Vagina (tissue), 2 donors: ENCODE measurements around the gene TDRD3. TPM values are rescaled to one million over a fixed set of nuclear protein-coding genes. Genes with fewer than 3 reads are reported as not detected.

Experiments used
- DNase-seq, 2 donors: peaks; one replicate each; pipeline ENCODE4 v3.0.0-alpha.2; 2017; ENCODE audit errors: extremely low spot score in 2 of 2
- H3K27ac ChIP-seq: fragments of 200-600 bp; sonication (generic); one replicate; pipeline ENCODE4 v1.5.1; 2019
- H3K27me3 ChIP-seq: fragments of 200-600 bp; sonication (generic); one replicate; pipeline ENCODE4 v1.5.1; 2019
- H3K36me3 ChIP-seq, 2 donors: fragments of 200-600 bp; sonication (generic); one replicate each; pipeline ENCODE4 v1.5.1; 2017 to 2019
- H3K4me1 ChIP-seq: fragments of 200-600 bp; sonication (generic); one replicate; pipeline ENCODE4 v1.5.1; 2019
- H3K4me3 ChIP-seq, 2 donors: fragments of 200-600 bp; sonication (generic); 1 replicate in 1 of 2; 2 replicates in 1 of 2; pipeline ENCODE4 v1.5.1; 2016 to 2019
- H3K9me3 ChIP-seq: fragments of 200-600 bp; sonication (generic); one replicate; pipeline ENCODE4 v1.5.1; 2019
- POLR2A ChIP-seq, 2 donors: fragments of 450-650 bp; IDR thresholded peaks; one replicate each; pipeline ENCODE4 v1.6.1; 2017; ENCODE audit warnings: antibody characterized with exemption in 2 of 2, mild to moderate bottlenecking in 2 of 2, moderate library complexity in 2 of 2
- POLR2AphosphoS5 ChIP-seq, 2 donors: sonication (generic); formaldehyde crosslinking; IDR thresholded peaks; one replicate each; pipeline ENCODE4 v1.9.0; 2017; ENCODE audit warnings: antibody characterized with exemption in 2 of 2, mild to moderate bottlenecking in 2 of 2, low read depth in 1 of 2; ENCODE audit not compliant: insufficient read depth in 1 of 2
- intact Hi-C: fragments of 100-400 bp; cut with DNase I; formaldehyde crosslinking; loops from one replicate; pipeline ENCODE4 v1.15.1; 2023
- total RNA-seq: library from RNA; depleted of rRNA; stranded (reverse); fragments of >200 nt; gene quantifications from one replicate; pipeline ENCODE4 v1.2.3, GENCODE V29; 2016
- TF ChIP-seq, protein P1 (sequence below), 3 experiments: fragments of 450-650 bp in 2 of 3; fragments of 200-600 bp in 1 of 3; sonication (generic) in 1 of 3; IDR thresholded peaks; one replicate each; pipeline ENCODE4 v1.5.1; 2017 to 2019; ENCODE audit warnings: antibody characterized with exemption in 3 of 3, mild to moderate bottlenecking in 2 of 3, moderate library complexity in 2 of 3

Gene TDRD3
- total RNA-seq, result 24.6 TPM

DNA sequence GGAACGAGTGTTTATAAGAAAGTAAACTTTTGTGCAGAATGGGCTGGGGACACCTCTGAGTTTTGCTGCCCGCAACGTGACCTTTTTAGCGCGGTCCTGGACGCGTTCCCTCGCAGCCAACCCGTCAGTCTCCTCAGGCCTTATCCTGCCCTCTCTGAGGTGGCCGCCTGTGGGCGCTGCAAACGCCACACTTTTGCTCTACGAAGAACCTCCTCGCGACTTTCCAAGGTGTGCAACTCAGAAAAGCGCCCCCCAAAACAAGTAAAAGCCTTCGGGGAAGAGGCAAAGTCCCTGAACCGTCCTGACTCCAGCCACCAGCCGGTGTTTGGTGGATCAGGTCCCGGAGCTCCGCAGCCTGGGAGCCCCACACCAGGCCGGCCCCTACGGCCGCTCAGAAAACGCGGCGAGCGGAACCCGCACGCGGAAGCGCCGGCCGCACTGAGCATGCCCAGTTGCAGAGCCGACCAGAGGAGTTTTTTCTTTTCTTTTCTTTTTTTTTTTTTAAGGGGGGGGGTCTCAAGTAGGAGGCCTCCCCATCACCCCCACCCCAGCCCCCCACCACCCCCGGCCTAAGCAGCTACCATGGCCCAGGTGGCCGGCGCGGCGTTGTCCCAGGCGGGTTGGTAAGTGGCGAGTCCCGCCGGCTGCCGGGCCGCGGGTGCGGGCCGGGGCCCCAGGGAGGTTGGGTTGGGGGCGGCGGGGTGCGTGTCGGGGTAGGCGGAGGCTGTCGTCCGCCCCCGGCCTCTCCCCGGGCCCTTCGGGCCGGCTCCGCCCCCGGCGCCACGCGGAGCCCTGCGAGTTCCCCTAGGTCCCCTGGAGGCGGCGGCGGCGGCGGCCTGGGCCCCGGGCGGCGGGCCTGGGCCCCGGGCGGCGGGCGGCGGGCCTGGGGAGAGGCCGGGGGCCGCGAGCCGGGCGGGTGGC lies at the start of gene TDRD3:
TDRD3 (plus strand) TSS at position 438 of the 921 bp plus-strand sequence; CDS start at position 583, 145 bp downstream.
- Histone ChIP-seq H3K27ac (peak within 1 kb of the TSS; percentile 97), H3K27me3 (no peaks in the 10 kb centered on the region), H3K4me1 (peaks cover 18% of the 10 kb centered on the region), H3K4me3 (peak within 1 kb of the TSS; percentile 51 to 85), H3K9me3 (no peaks in the 10 kb centered on the region), H3K36me3 (no peaks in the 10 kb centered on the region)
- TF ChIP-seq POLR2AphosphoS5 (IDR thresholded peaks at IDR 0.05; ENCODE audit: insufficient read depth in 1 of 2, low read depth in 1 of 2), result peak; percentile 54 to 61
- TF ChIP-seq, protein P1, sequence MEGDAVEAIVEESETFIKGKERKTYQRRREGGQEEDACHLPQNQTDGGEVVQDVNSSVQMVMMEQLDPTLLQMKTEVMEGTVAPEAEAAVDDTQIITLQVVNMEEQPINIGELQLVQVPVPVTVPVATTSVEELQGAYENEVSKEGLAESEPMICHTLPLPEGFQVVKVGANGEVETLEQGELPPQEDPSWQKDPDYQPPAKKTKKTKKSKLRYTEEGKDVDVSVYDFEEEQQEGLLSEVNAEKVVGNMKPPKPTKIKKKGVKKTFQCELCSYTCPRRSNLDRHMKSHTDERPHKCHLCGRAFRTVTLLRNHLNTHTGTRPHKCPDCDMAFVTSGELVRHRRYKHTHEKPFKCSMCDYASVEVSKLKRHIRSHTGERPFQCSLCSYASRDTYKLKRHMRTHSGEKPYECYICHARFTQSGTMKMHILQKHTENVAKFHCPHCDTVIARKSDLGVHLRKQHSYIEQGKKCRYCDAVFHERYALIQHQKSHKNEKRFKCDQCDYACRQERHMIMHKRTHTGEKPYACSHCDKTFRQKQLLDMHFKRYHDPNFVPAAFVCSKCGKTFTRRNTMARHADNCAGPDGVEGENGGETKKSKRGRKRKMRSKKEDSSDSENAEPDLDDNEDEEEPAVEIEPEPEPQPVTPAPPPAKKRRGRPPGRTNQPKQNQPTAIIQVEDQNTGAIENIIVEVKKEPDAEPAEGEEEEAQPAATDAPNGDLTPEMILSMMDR (IDR thresholded peaks at IDR 0.05), result peak; percentile 18 to 66 (median 54)
- peak in 1 of 2 donors; percentile 49 for TF ChIP-seq POLR2A (IDR thresholded peaks at IDR 0.05)
- intact Hi-C loops, result no loop called here
- peak in 1 of 2 donors; percentile 94 for DNase-seq

DNA sequence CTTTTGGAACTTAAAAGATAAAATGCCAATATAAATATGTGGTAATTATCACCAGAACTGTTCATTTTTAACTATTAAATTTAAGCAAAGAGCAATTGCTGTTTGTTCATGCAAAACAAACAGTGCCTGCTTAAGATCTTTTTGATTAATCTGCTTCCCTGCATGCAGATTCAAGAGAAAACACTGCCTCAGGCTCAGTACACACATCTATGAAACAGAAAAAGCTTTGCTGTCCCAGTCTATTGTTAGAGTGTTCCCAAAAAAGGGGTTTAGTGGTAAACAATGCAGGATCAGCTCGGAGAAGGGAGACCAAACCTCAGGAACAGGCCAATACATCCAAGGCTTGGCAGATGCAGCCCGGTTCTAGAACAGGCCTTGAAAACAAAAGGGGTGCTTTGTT lies 49.3 kb upstream of the TDRD3 start:
- Histone ChIP-seq H3K27ac (no peak overlapping the region), H3K36me3 (no peaks in the 10 kb centered on the region), H3K27me3 (no peaks in the 10 kb centered on the region), H3K4me3 (no peak overlapping the region), H3K4me1 (no peaks in the 10 kb centered on the region), H3K9me3 (no peaks in the 10 kb centered on the region)
- no peak for DNase-seq
- intact Hi-C loops, result no loop called here
- TF ChIP-seq POLR2A (IDR thresholded peaks at IDR 0.05) (no peak), POLR2AphosphoS5 (IDR thresholded peaks at IDR 0.05; ENCODE audit: insufficient read depth in 1 of 2, low read depth in 1 of 2) (no peak)
- TF ChIP-seq, protein P1 (IDR thresholded peaks at IDR 0.05), result no peak

GRCh38 chr13:60348097-60348496 lies 48.9 kb upstream of the TDRD3 start:
- no peaks in the 10 kb centered on the region for H3K27me3 ChIP-seq
- TF ChIP-seq POLR2AphosphoS5 (IDR thresholded peaks at IDR 0.05; ENCODE audit: insufficient read depth in 1 of 2, low read depth in 1 of 2), result no peak
- TF ChIP-seq, protein P1 (IDR thresholded peaks at IDR 0.05), result no peak

GRCh38 chr13:60351326-60351725 lies 45.7 kb upstream of the TDRD3 start:
- Histone ChIP-seq H3K4me1 (no peaks in the 10 kb centered on the region), H3K4me3 (no peak overlapping the region), H3K27me3 (no peaks in the 10 kb centered on the region), H3K36me3 (no peaks in the 10 kb centered on the region), H3K27ac (no peak overlapping the region), H3K9me3 (no peaks in the 10 kb centered on the region)
- DNase-seq, result no peak
- intact Hi-C loops, result no loop called here
- TF ChIP-seq POLR2A (IDR thresholded peaks at IDR 0.05) (no peak), POLR2AphosphoS5 (IDR thresholded peaks at IDR 0.05; ENCODE audit: insufficient read depth in 1 of 2, low read depth in 1 of 2) (no peak)
- TF ChIP-seq, protein P1 (IDR thresholded peaks at IDR 0.05), result no peak

More at GRCh38 chr13:60348097-60348496, 48.9 kb upstream of the TDRD3 start:
- Histone ChIP-seq H3K9me3 (no peaks in the 10 kb centered on the region), H3K27ac (no peak overlapping the region), H3K4me3 (no peak overlapping the region), H3K4me1 (no peaks in the 10 kb centered on the region), H3K36me3 (no peaks in the 10 kb centered on the region)
- intact Hi-C loops, result no loop called here
- no peak for DNase-seq
